Rectal smooth muscle tissue (tissue), 1 donor: Measurements from ENCODE around the gene GLT6D1.
"Not testable (repeated sequence)": the region's sequence is repeated elsewhere in the genome, so short reads cannot be mapped to it uniquely, and the experiment has no call there.

Experiments
- H3K27ac ChIP-seq: one replicate; pipeline ENCODE4 v1.7.0; 2013; ENCODE audit warnings: low read depth, low read length, inconsistent platforms
- H3K27me3 ChIP-seq: one replicate; pipeline ENCODE4 v1.7.0; 2013; ENCODE audit warnings: low read length; ENCODE audit not compliant: control insufficient read depth, insufficient read depth
- H3K36me3 ChIP-seq: one replicate; pipeline ENCODE4 v1.7.0; 2013; ENCODE audit warnings: low read length; ENCODE audit not compliant: control insufficient read depth, insufficient read depth
- H3K4me1 ChIP-seq: one replicate; pipeline ENCODE4 v1.7.0; 2013; ENCODE audit warnings: low read length; ENCODE audit not compliant: control insufficient read depth, insufficient read depth
- H3K4me3 ChIP-seq: one replicate; pipeline ENCODE4 v1.7.0; 2013; ENCODE audit warnings: low read length
- H3K9ac ChIP-seq: one replicate; pipeline ENCODE4 v1.7.0; 2013; ENCODE audit warnings: low read length

GLT6D1 gene

GRCh38 chr9:135641745-135642144 lies 2.4 kb upstream of the GLT6D1 start:
- H3K27ac ChIP-seq, result no peak overlapping the region
- no peaks in the 10 kb centered on the region for H3K27me3 ChIP-seq
- no peak overlapping the region for H3K4me3 ChIP-seq
- H3K36me3 ChIP-seq, result no peaks in the 10 kb centered on the region
- H3K9ac ChIP-seq, result no peak overlapping the region
- no peaks in the 10 kb centered on the region for H3K4me1 ChIP-seq

GRCh38 chr9:135641047-135641446 lies 1.7 kb upstream of the GLT6D1 start:
- Histone ChIP-seq H3K27ac (no peak overlapping the region), H3K4me3 (no peak overlapping the region), H3K9ac (no peak overlapping the region), H3K27me3 (no peaks in the 10 kb centered on the region), H3K36me3 (no peaks in the 10 kb centered on the region), H3K4me1 (no peaks in the 10 kb centered on the region)

GRCh38 chr9:135636930-135637530 lies 2.3 kb downstream of the GLT6D1 start:
- not testable (repeated sequence) for H3K4me1 ChIP-seq, H3K4me3 ChIP-seq, H3K36me3 ChIP-seq, H3K9ac ChIP-seq, H3K27ac ChIP-seq, H3K27me3 ChIP-seq

- H3K27me3 ChIP-seq, result no peaks in the 10 kb centered on the region
- no peaks in the 10 kb centered on the region for H3K4me1 ChIP-seq
- H3K4me3 ChIP-seq, result no peak overlapping the region
- no peak overlapping the region for H3K9ac ChIP-seq
- no peaks in the 10 kb centered on the region for H3K36me3 ChIP-seq
- no peak overlapping the region for H3K27ac ChIP-seq
These were observed 6.5 kb downstream of the GLT6D1 start for GRCh38 chr9:135632841-135633240.

- H3K4me1 ChIP-seq, result no peaks in the 10 kb centered on the region
- no peak overlapping the region for H3K4me3 ChIP-seq
- no peak overlapping the region for H3K27ac ChIP-seq
- H3K27me3 ChIP-seq, result peaks cover under 1% of the 10 kb centered on the region
- H3K36me3 ChIP-seq, result no peaks in the 10 kb centered on the region
- no peak overlapping the region for H3K9ac ChIP-seq
These were observed 15.1 kb downstream of the GLT6D1 start for GRCh38 chr9:135624282-135624681.

GRCh38 chr9:135622415-135623020 lies 16.8 kb downstream of the GLT6D1 start:
- no peak overlapping the region for H3K4me3 ChIP-seq
- H3K27me3 ChIP-seq, result peaks cover 2% of the 10 kb centered on the region
- no peak overlapping the region for H3K27ac ChIP-seq
- H3K9ac ChIP-seq, result no peak overlapping the region
- H3K36me3 ChIP-seq, result no peaks in the 10 kb centered on the region
- H3K4me1 ChIP-seq, result no peaks in the 10 kb centered on the region

- Histone ChIP-seq H3K27ac (no peak overlapping the region), H3K27me3 (peaks cover 2% of the 10 kb centered on the region), H3K9ac (no peak overlapping the region), H3K4me1 (no peaks in the 10 kb centered on the region), H3K36me3 (no peaks in the 10 kb centered on the region), H3K4me3 (no peak overlapping the region)
These were observed 18.8 kb downstream of the GLT6D1 start for GRCh38 chr9:135620558-135620957.

- Histone ChIP-seq H3K27ac (no peak overlapping the region), H3K4me3 (no peak overlapping the region), H3K4me1 (no peaks in the 10 kb centered on the region), H3K9ac (no peak overlapping the region), H3K27me3 (peaks cover 2% of the 10 kb centered on the region), H3K36me3 (no peaks in the 10 kb centered on the region)
These were observed 19.8 kb downstream of the GLT6D1 start for GRCh38 chr9:135619599-135619886.

GRCh38 chr9:135618866-135619598 lies 20.3 kb downstream of the GLT6D1 start:
- Histone ChIP-seq H3K4me3 (no peak overlapping the region), H3K27ac (no peak overlapping the region), H3K36me3 (no peaks in the 10 kb centered on the region), H3K27me3 (peaks cover 2% of the 10 kb centered on the region), H3K4me1 (no peaks in the 10 kb centered on the region), H3K9ac (no peak overlapping the region)

GRCh38 chr9:135617991-135618411 lies 21.3 kb downstream of the GLT6D1 start:
- Histone ChIP-seq H3K27me3 (peaks cover 2% of the 10 kb centered on the region), H3K4me3 (no peak overlapping the region), H3K36me3 (no peaks in the 10 kb centered on the region), H3K27ac (no peak overlapping the region), H3K9ac (no peak overlapping the region), H3K4me1 (no peaks in the 10 kb centered on the region)

GRCh38 chr9:135617538-135617900 lies 21.8 kb downstream of the GLT6D1 start:
- Histone ChIP-seq H3K27me3 (peaks cover 2% of the 10 kb centered on the region), H3K4me3 (no peak overlapping the region), H3K36me3 (no peaks in the 10 kb centered on the region), H3K27ac (no peak overlapping the region), H3K4me1 (no peaks in the 10 kb centered on the region), H3K9ac (no peak overlapping the region)

GRCh38 chr9:135616619-135617537 lies 22.5 kb downstream of the GLT6D1 start:
- H3K27me3 ChIP-seq, result peaks cover 2% of the 10 kb centered on the region
- no peaks in the 10 kb centered on the region for H3K4me1 ChIP-seq
- no peaks in the 10 kb centered on the region for H3K36me3 ChIP-seq
- H3K27ac ChIP-seq, result no peak overlapping the region
- no peak overlapping the region for H3K9ac ChIP-seq
- no peak overlapping the region for H3K4me3 ChIP-seq
